Glomerular visceral epithelial cell (primary cell): ENCODE data around the gene SENP1.
"Not testable (repeated sequence)": the region's sequence is repeated elsewhere in the genome, so short reads cannot be mapped to it uniquely, and the experiment has no call there.

Source experiments
- DNase-seq: peaks from one replicate; pipeline ENCODE4 v3.0.0-alpha.2; 2016; ENCODE audit errors: extremely low spot score

SENP1 gene

GRCh38 chr12:48105867-48106680 is at the start of gene SENP1:
Gene SENP1 (minus strand): TSS chr12:48106079. CDS start chr12:48101472, 4,607 bp downstream.
- peak; percentile 91 for DNase-seq

GRCh38 chr12:48151103-48151771 is 45.4 kb upstream of the SENP1 start:
- no peak for DNase-seq

GRCh38 chr12:48145981-48146380 is 40.1 kb upstream of the SENP1 start:
- DNase-seq = no peak

GRCh38 chr12:48143898-48144297 is 38.0 kb upstream of the SENP1 start:
- DNase-seq = no peak

- no peak for DNase-seq
Measured at GRCh38 chr12:48142818-48143674, 37.2 kb upstream of the SENP1 start.

- DNase-seq = no peak
Measured at GRCh38 chr12:48135027-48135426, 29.1 kb upstream of the SENP1 start.

- no peak for DNase-seq
Measured at GRCh38 chr12:48132826-48133225, 26.9 kb upstream of the SENP1 start.

GRCh38 chr12:48131517-48131916 is 25.6 kb upstream of the SENP1 start:
- no peak for DNase-seq

- no peak for DNase-seq
Measured at GRCh38 chr12:48129376-48129775, 23.5 kb upstream of the SENP1 start.

GRCh38 chr12:48128800-48129199 is 22.9 kb upstream of the SENP1 start:
- no peak for DNase-seq

GRCh38 chr12:48126953-48127630 is 21.2 kb upstream of the SENP1 start:
- no peak for DNase-seq

- no peak for DNase-seq
Measured at GRCh38 chr12:48125985-48126384, 20.1 kb upstream of the SENP1 start.

GRCh38 chr12:48125542-48125941 is 19.7 kb upstream of the SENP1 start:
- DNase-seq = not testable (repeated sequence)

GRCh38 chr12:48123169-48123568 is 17.3 kb upstream of the SENP1 start:
- no peak for DNase-seq

- no peak for DNase-seq
Measured at GRCh38 chr12:48122065-48122834, 16.4 kb upstream of the SENP1 start.

- no peak for DNase-seq
Measured at GRCh38 chr12:48121522-48121921, 15.6 kb upstream of the SENP1 start.

GRCh38 chr12:48119834-48120195 is 13.9 kb upstream of the SENP1 start:
- DNase-seq = no peak

- peak; percentile 87 for DNase-seq
Measured at GRCh38 chr12:48119078-48119833, 13.4 kb upstream of the SENP1 start, which contains the start of gene PFKM. Gene PFKM (plus strand): TSS chr12:48119364. CDS start chr12:48122775, 3,411 bp downstream.

- no peak for DNase-seq
Measured at GRCh38 chr12:48118284-48118871, 12.5 kb upstream of the SENP1 start.

GRCh38 chr12:48115957-48116356 is 10.1 kb upstream of the SENP1 start:
- DNase-seq = no peak
